ENCODE results near the gene MAP2K6.
"Not testable (repeated sequence)": the region's sequence is repeated elsewhere in the genome, so short reads cannot be mapped to it uniquely, and the experiment has no call there.

The MAP2K6 gene

DNA sequence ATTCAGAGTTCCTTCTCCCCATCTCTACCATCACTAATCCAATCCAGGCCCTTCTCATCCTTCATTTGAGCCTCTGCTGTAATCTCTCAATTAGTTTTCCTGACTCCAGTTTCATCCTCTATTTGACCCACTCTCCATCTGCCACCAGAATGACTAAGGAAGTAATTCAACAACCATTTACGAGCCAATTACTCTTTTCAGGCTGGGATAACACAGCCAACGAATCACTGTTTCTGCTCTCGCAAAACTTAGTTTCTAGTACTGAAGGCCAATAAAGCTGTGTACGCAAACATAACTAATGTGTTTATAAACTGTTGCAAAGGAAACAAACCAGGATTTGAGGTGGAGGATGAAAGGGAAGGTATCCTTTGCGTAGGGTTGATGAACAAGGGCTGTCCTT is 53.7 kb downstream of the MAP2K6 start:
- no peak for DNase-seq (ENCODE audit: extremely low read depth, low read depth)
- no peak for TF ChIP-seq CTCF (IDR thresholded peaks at IDR 0.05; ENCODE audit: low read depth, low read length)

- no peak for TF ChIP-seq CTCF (IDR thresholded peaks at IDR 0.05; ENCODE audit: low read depth, low read length)
- DNase-seq (ENCODE audit: extremely low read depth, low read depth), result no peak
Measured at GRCh38 chr17:69470702-69471101, 56.2 kb downstream of the MAP2K6 start.

DNA sequence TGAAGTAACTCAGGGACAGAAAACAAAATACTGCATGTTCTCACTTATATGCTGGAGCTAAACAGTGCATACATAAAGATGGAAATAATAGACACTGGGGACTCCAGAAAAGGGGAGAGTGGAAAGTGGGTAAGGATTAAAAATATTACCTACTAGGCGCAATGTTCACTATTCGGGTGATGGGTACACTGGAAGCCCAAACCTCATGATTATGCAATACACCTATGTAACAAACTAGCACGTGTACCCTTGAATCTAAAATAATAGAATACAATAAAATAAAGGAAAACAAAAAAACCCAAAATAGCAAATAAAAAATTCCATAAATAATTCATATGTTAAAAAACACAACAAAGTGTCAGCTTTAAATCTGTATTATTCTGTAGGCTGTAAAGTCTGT is 56.9 kb downstream of the MAP2K6 start:
- TF ChIP-seq CTCF (IDR thresholded peaks at IDR 0.05; ENCODE audit: low read depth, low read length), result no peak
- no peak for DNase-seq (ENCODE audit: extremely low read depth, low read depth)

DNA sequence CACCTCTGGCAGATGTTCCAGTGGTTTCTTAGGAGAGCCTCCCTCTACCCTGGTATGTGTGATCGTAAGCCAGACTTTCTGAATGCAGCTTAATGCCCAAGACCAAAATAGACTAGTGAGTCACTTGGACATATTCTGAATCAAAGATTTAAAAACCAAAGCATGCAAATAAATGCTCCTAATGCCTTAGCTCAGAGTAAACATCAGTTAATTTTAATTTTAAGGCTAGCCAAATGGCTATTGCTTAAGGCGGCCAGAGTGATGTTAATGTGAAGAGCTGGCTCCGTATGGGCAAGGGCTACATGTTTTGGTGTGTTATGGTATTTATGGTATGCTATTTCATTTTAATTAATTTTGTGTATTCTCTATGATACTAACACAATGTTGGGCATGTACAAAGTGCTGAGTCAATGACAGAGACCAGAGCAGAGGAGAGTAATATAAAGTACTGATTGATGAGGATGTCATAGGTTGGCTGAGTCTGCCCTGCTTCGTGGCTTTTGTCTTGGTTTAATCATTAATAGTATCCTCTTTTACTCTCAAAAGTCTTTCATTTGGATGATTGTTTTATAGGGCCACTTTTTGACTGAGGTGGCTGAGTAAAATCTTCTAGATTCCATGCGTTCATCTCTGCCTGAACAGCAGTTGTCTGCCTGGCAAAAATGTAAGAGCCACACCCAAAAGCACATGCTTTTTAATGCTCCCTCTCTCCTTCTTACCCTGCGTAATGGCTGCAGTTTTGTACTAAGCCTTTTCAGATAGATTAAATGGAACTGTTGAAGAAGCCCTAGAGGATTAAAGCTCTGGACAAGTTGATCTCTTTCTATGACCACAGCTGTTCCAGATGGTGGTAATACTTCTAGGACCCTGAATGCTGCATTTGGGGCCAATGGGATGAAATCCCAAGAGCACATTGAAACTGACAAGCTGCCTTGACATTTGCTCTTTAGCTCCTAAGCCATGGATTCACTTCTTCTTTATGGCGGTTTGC is 59.6 kb downstream of the MAP2K6 start:
- DNase-seq (ENCODE audit: extremely low read depth, low read depth), result no peak
- no peak for TF ChIP-seq CTCF (IDR thresholded peaks at IDR 0.05; ENCODE audit: low read depth, low read length)

DNA sequence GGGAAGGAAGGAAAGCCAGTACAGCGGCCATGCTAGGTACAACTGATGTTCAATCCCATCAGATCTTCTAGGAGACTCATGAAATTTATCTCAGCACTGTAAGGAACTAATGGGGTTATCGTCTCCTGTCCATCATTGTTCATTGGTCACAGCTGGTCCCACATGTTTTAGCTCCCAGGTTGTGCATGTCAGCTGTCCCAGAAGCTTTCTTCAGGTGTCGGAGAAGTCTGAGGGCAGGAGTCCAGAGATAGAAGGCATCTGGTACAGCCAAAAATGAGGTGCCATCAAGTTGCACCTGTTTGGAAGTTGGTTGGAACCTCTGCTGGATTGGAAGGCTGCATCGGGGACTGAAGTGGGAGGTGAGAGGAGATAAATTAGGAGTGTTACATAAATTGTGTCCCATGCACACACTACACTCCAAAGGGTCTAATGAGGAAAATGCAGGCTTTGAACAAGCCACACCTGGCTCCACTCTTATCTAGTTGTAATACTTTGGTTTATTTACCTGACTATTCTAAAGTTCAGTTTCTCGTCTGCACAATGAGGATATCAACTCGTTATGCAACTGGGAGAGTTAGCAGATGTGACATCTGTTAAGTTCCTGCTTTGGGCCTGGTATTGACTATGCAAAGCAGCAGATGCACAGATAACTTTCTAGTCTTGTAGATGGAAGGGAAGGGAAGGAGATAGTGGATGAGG is 62.9 kb downstream of the MAP2K6 start:
- no peak for DNase-seq (ENCODE audit: extremely low read depth, low read depth)

GRCh38 chr17:69477903-69478266 is 63.4 kb downstream of the MAP2K6 start:
- DNase-seq (ENCODE audit: extremely low read depth, low read depth), result no peak
- TF ChIP-seq CTCF (IDR thresholded peaks at IDR 0.05; ENCODE audit: low read depth, low read length), result no peak

More for the DNA sequence above, 62.9 kb downstream of the MAP2K6 start:
- TF ChIP-seq CTCF (IDR thresholded peaks at IDR 0.05; ENCODE audit: low read depth, low read length), result no peak

- TF ChIP-seq CTCF (IDR thresholded peaks at IDR 0.05; ENCODE audit: low read depth, low read length), result no peak
- no peak for DNase-seq (ENCODE audit: extremely low read depth, low read depth)
Measured at GRCh38 chr17:69478916-69479315, 64.4 kb downstream of the MAP2K6 start.

DNA sequence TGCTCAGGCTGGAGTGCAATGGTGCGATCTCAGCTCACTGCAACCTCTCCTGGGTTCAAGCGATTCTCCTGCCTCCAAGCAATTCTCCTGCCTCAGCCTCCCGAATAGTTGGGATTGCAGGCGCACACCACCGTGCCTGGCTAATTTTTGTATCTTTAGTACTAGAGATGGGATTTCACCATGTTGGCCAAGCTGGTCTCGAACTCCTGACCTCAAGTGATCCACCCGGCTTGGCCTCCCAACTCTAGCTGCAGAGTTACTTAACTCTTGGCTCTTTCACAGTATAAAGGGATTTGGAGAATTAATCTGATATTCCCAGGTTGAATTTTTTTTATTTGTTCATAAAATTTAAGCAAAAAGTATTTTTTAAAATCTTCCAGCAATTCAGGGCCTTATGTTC is 65.3 kb downstream of the MAP2K6 start:
- DNase-seq (ENCODE audit: extremely low read depth, low read depth), result not testable (repeated sequence)

Data from AG09319 (cell line).